Naive thymus-derived CD4-positive, alpha-beta T cell (primary cell): ENCODE measurements around the gene CHIC2. TPM values are rescaled to one million over a fixed set of nuclear protein-coding genes. Genes with fewer than 3 reads are reported as not detected.

Experiments used
- ATAC-seq: fragments of 150-1000 bp; cut with Tn5 transposase; 2 replicates; pipeline ENCODE4 v1.10.0; 2021; ENCODE audit warnings: mild to moderate bottlenecking, moderate library complexity
- CTCF ChIA-PET: fragments of 350-600 bp; sonication (Branson Sonifier 250); formaldehyde crosslinking; loops from one replicate; lab custom pipeline; 2021; ENCODE audit warnings: antibody characterized with exemption; lab: Charles Lee
- POLR2A ChIA-PET: fragments of 350-600 bp; sonication (Branson Sonifier 250); formaldehyde crosslinking; loops from one replicate; lab custom pipeline; 2021; ENCODE audit warnings: antibody characterized with exemption, inconsistent platforms; lab: Charles Lee
- DNase-seq, 9 donors: peaks; one replicate each; pipeline versions ENCODE4 v3.0.0 to v3.0.0-alpha.2; 2020 to 2022; ENCODE audit warnings: mixed read lengths in 1 of 9
- H3K27ac ChIP-seq: one replicate; pipeline ENCODE4 v1.7.0; 2013; ENCODE audit warnings: mild to moderate bottlenecking, low read depth, low read length, moderate library complexity
- H3K27me3 ChIP-seq, 2 donors: one replicate each; pipeline ENCODE4 v1.7.0; 2013; ENCODE audit warnings: low read length in 2 of 2, mild to moderate bottlenecking in 2 of 2, moderate library complexity in 2 of 2; ENCODE audit not compliant: control insufficient read depth in 2 of 2, insufficient read depth in 2 of 2
- H3K36me3 ChIP-seq, 3 experiments: 1 replicate in 2 of 3; 2 replicates in 1 of 3; pipeline ENCODE4 v1.7.0; 2013; ENCODE audit warnings: low read length in 3 of 3, mild to moderate bottlenecking in 3 of 3, moderate library complexity in 1 of 3; ENCODE audit not compliant: insufficient read depth in 3 of 3, control insufficient read depth in 2 of 3
- H3K4me1 ChIP-seq, 2 donors: one replicate each; pipeline ENCODE4 v1.7.0; 2013; ENCODE audit warnings: low read length in 2 of 2, mild to moderate bottlenecking in 2 of 2, moderate library complexity in 1 of 2; ENCODE audit not compliant: control insufficient read depth in 2 of 2, insufficient read depth in 2 of 2
- H3K4me3 ChIP-seq: 2 replicates; pipeline ENCODE4 v1.7.0; 2013; ENCODE audit warnings: mild to moderate bottlenecking, low read length
- H3K9me3 ChIP-seq, 3 experiments: 1 replicate in 2 of 3; 2 replicates in 1 of 3; pipeline ENCODE4 v1.7.0; 2013; ENCODE audit warnings: low read length in 3 of 3; ENCODE audit not compliant: control insufficient read depth in 2 of 3
- H3K27ac Mint-ChIP-seq, 9 donors: one replicate each; pipeline ENCODE4 v1.8.0; 2020 to 2022; ENCODE audit warnings: mixed read lengths in 9 of 9, mild to moderate bottlenecking in 8 of 9, moderate library complexity in 5 of 9, inconsistent platforms in 2 of 9
- H3K27me3 Mint-ChIP-seq, 5 donors: one replicate each; pipeline ENCODE4 v1.8.0; 2021 to 2022; ENCODE audit warnings: mixed read lengths in 5 of 5, mild to moderate bottlenecking in 1 of 5
- H3K36me3 Mint-ChIP-seq, 5 donors: one replicate each; pipeline ENCODE4 v1.8.0; 2020 to 2022; ENCODE audit warnings: mixed read lengths in 5 of 5, mild to moderate bottlenecking in 3 of 5, inconsistent platforms in 1 of 5
- H3K4me1 Mint-ChIP-seq, 7 donors: one replicate each; pipeline ENCODE4 v1.8.0; 2020 to 2022; ENCODE audit warnings: mixed read lengths in 7 of 7, mild to moderate bottlenecking in 3 of 7, inconsistent platforms in 1 of 7
- H3K4me3 Mint-ChIP-seq, 10 donors: one replicate each; pipeline ENCODE4 v1.8.0; 2020 to 2022; ENCODE audit warnings: mild to moderate bottlenecking in 10 of 10, mixed read lengths in 10 of 10, moderate library complexity in 6 of 10, inconsistent platforms in 2 of 10
- H3K9me3 Mint-ChIP-seq, 11 donors: one replicate each; pipeline ENCODE4 v1.8.0; 2020 to 2022; ENCODE audit warnings: mixed read lengths in 11 of 11, mild to moderate bottlenecking in 4 of 11, inconsistent platforms in 1 of 11, moderate library complexity in 1 of 11
- intact Hi-C, 2 donors: fragments of 100-400 bp; cut with micrococcal nuclease; formaldehyde crosslinking; loops; one replicate each; pipeline ENCODE4 v1.15.1; 2023
- polyA plus RNA-seq, 2 donors: library from polyadenylated mRNA; unstranded; fragments of 300-500 nt; fragmentation: Illumina TruSeq; gene quantifications; one replicate each; pipeline ENCODE4 v1.2.3, GENCODE V29; 2021
- total RNA-seq, 6 experiments: library from RNA in 5 of 6; stranded (reverse) in 5 of 6; gene quantifications; 1 replicate in 5 of 6; 2 replicates in 1 of 6; pipeline ENCODE4 v1.2.3 and lab custom pipeline; 2021 to 2026

Gene CHIC2
- total and polyA plus RNA-seq, 7 experiments from 2014 or later, result 22.4 to 64.2 (median 47.2) TPM

- DNase-seq (no peak), ATAC-seq (no peak)
- H3K4me3 Mint-ChIP-seq, result no peak overlapping the region
- no peaks in the 10 kb centered on the region for H3K4me1 Mint-ChIP-seq
- ChIA-PET CTCF (no interaction called here), POLR2A (no interaction called here)
- peaks cover 0 to 2% (median 0%) of the 10 kb centered on the region in 11 donors for H3K9me3 Mint-ChIP-seq
- no peaks in the 10 kb centered on the region for H3K9me3 ChIP-seq
- peaks cover 8 to 33% (median 23%) of the 10 kb centered on the region in 5 donors for H3K27me3 Mint-ChIP-seq
- H3K27ac Mint-ChIP-seq, result no peak overlapping the region
- H3K4me1 ChIP-seq, result no peaks in the 10 kb centered on the region
- intact Hi-C loops, result no loop called here
- H3K27me3 ChIP-seq, result no peaks in the 10 kb centered on the region
- no peak overlapping the region for H3K4me3 ChIP-seq
- H3K36me3 Mint-ChIP-seq, result no peaks in the 10 kb centered on the region
- H3K27ac ChIP-seq, result no peak overlapping the region
- no peaks in the 10 kb centered on the region for H3K36me3 ChIP-seq
Observed at GRCh38 chr4:54076673-54077072, 12.3 kb upstream of the CHIC2 start.

- POLR2A ChIA-PET, result no interaction called here
- H3K4me3 Mint-ChIP-seq, result no peak overlapping the region
- H3K27me3 Mint-ChIP-seq, result peaks cover 5 to 32% (median 17%) of the 10 kb centered on the region in 5 donors
- Histone ChIP-seq H3K27me3 (no peaks in the 10 kb centered on the region), H3K4me3 (no peak overlapping the region), H3K9me3 (no peaks in the 10 kb centered on the region), H3K36me3 (no peaks in the 10 kb centered on the region), H3K27ac (no peak overlapping the region), H3K4me1 (no peaks in the 10 kb centered on the region)
- DNase-seq, result no peak
- peaks cover 0 to 2% (median 0%) of the 10 kb centered on the region in 11 donors for H3K9me3 Mint-ChIP-seq
- no peak for ATAC-seq
- CTCF ChIA-PET, result no interaction called here
- no peaks in the 10 kb centered on the region for H3K4me1 Mint-ChIP-seq
- no peaks in the 10 kb centered on the region for H3K36me3 Mint-ChIP-seq
- H3K27ac Mint-ChIP-seq, result no peak overlapping the region
- intact Hi-C loops, result no loop called here
Observed at GRCh38 chr4:54074381-54074780, 10.0 kb upstream of the CHIC2 start.

- H3K9me3 Mint-ChIP-seq, result peaks cover 0 to 2% (median 0%) of the 10 kb centered on the region in 11 donors
- Histone ChIP-seq H3K27ac (no peak overlapping the region), H3K36me3 (no peaks in the 10 kb centered on the region), H3K27me3 (no peaks in the 10 kb centered on the region), H3K9me3 (no peaks in the 10 kb centered on the region), H3K4me1 (no peaks in the 10 kb centered on the region), H3K4me3 (no peak overlapping the region)
- no peaks in the 10 kb centered on the region for H3K36me3 Mint-ChIP-seq
- no peak overlapping the region for H3K4me3 Mint-ChIP-seq
- CTCF ChIA-PET, result no interaction called here
- DNase-seq, result no peak
- intact Hi-C loops, result no loop called here
- peaks cover 5 to 28% (median 13%) of the 10 kb centered on the region in 5 donors for H3K27me3 Mint-ChIP-seq
- ATAC-seq, result peak; percentile 31
- no peak overlapping the region for H3K27ac Mint-ChIP-seq
- H3K4me1 Mint-ChIP-seq, result no peaks in the 10 kb centered on the region
- POLR2A ChIA-PET, result no interaction called here
Observed at GRCh38 chr4:54073271-54073880, 9.0 kb upstream of the CHIC2 start.

DNA sequence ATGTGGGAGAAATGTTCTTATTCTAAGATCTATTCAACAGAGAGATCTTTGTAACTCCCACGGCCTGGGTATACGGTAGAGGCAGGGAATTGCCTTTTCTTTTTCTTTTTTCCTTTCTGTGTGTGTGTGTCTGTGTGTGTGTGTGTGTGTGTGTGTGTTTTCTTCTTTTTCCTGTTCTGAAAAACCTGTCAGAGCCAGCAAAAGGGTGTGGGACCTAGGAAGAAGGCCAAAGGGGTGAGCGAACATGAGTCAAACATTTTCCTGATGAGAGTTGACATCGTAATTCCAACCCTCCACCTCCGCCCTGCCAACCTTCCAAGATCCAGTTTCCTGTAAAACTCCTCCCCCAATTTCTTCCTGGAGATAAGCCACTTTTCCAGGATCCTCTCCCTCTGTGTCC is 2.8 kb upstream of the CHIC2 start:
- ATAC-seq (no peak), DNase-seq (no peak)
- Histone ChIP-seq H3K36me3 (peaks cover 0 to 8% (median 0%) of the 10 kb centered on the region in 3 experiments), H3K27ac (no peak overlapping the region), H3K27me3 (no peaks in the 10 kb centered on the region), H3K9me3 (no peaks in the 10 kb centered on the region), H3K4me3 (no peak overlapping the region), H3K4me1 (peaks cover 8 to 14% of the 10 kb centered on the region in 2 donors)
- POLR2A ChIA-PET, result interaction anchor here (1.0 kb wide), 1 partner anchor 24 kb away, joined by 3 read pairs; no protein-coding TSS in a partner anchor
- peaks cover 0 to 7% (median 0%) of the 10 kb centered on the region in 5 donors for H3K36me3 Mint-ChIP-seq
- no peak overlapping the region for H3K4me3 Mint-ChIP-seq
- H3K4me1 Mint-ChIP-seq, result peaks cover 18 to 32% (median 23%) of the 10 kb centered on the region in 7 donors
- H3K9me3 Mint-ChIP-seq, result peaks cover 0 to 2% (median 0%) of the 10 kb centered on the region in 11 donors
- intact Hi-C loops, result loop anchor here in 1 of 2 donors (10.0 kb wide), 1 partner anchor 1478 kb away; the partner anchor contains the start of gene CLOCK
- peak overlapping the region in 3 of 9 donors; percentile 42 to 98 (median 60) for H3K27ac Mint-ChIP-seq
- peaks cover 0 to 8% (median 0%) of the 10 kb centered on the region in 5 donors for H3K27me3 Mint-ChIP-seq
- CTCF ChIA-PET, result no interaction called here

DNA sequence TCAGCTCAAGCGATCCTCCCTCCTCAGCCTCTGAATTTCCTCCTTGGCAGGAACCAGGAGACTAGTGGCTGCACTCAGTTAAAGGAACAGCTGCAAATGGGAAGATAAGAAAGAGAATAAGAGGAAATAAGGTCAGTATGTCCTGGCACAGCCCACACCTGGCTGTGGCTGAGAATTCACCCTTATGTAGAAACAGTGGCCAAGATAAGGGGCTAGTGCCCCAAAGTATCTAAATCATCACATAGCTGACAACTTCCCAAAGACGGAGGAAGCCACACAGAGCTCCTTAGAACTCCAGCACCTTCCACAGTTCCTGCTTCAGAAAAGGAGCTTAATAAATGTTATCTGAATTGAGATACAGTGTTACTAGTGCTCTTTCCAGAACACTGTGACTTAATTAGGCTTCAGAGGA is 2.3 kb upstream of the CHIC2 start:
- H3K4me1 Mint-ChIP-seq, result peaks cover 22 to 37% (median 27%) of the 10 kb centered on the region in 7 donors
- peaks cover 0 to 2% (median 0%) of the 10 kb centered on the region in 11 donors for H3K9me3 Mint-ChIP-seq
- peaks cover 0 to 10% (median 0%) of the 10 kb centered on the region in 5 donors for H3K36me3 Mint-ChIP-seq
- Histone ChIP-seq H3K4me3 (no peak overlapping the region), H3K9me3 (no peaks in the 10 kb centered on the region), H3K36me3 (peaks cover 0 to 8% (median 0%) of the 10 kb centered on the region in 3 experiments), H3K27ac (no peak overlapping the region), H3K27me3 (no peaks in the 10 kb centered on the region), H3K4me1 (peaks cover 8 to 17% of the 10 kb centered on the region in 2 donors)
- no peak overlapping the region for H3K4me3 Mint-ChIP-seq
- peak overlapping the region in 2 of 9 donors; percentile 42 to 98 for H3K27ac Mint-ChIP-seq
- intact Hi-C loops, result loop anchor here in 1 of 2 donors (10.0 kb wide), 1 partner anchor 1478 kb away; the partner anchor contains the start of gene CLOCK
- H3K27me3 Mint-ChIP-seq, result peaks cover 0 to 8% (median 0%) of the 10 kb centered on the region in 5 donors
- ChIA-PET CTCF (no interaction called here), POLR2A (interaction anchor here (1.0 kb wide), 1 partner anchor 25 kb away, joined by 3 read pairs; no protein-coding TSS in a partner anchor)
- DNase-seq, result no peak
- no peak for ATAC-seq

DNA sequence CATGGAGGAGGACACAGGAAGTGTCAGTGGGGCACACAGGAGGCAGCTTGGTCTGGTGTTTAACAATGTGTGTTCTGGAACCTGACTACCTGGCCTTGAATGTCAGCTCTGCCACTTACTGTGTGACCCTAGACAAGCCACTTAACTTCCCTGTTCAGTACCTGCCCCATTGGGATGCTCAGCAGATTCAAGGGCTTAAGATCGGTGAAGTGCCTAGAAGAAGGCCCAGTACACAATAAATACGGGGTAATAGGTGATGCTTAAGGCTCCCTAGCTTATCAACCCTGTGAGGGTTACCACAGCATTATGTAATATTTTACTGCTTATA is 1.6 kb upstream of the CHIC2 start:
- Mint-ChIP-seq H3K27me3 (peaks cover 0 to 8% (median 0%) of the 10 kb centered on the region in 5 donors), H3K4me3 (peak overlapping the region in 8 of 10 donors; percentile 10 to 97 (median 91))

More for the DNA sequence above, 1.6 kb upstream of the CHIC2 start:
- H3K4me1 Mint-ChIP-seq, result peaks cover 29 to 43% (median 33%) of the 10 kb centered on the region in 7 donors
- H3K27ac Mint-ChIP-seq, result peak overlapping the region in 7 of 9 donors; percentile 74 to 98 (median 95)
- ATAC-seq, result no peak
- intact Hi-C loops, result loop anchor here in 1 of 2 donors (10.0 kb wide), 1 partner anchor 1479 kb away; the partner anchor contains the start of gene CLOCK
- Histone ChIP-seq H3K36me3 (peaks cover 0 to 8% (median 0%) of the 10 kb centered on the region in 3 experiments), H3K27me3 (no peaks in the 10 kb centered on the region), H3K4me1 (peaks cover 8 to 23% of the 10 kb centered on the region in 2 donors), H3K9me3 (no peaks in the 10 kb centered on the region), H3K4me3 (no peak overlapping the region), H3K27ac (no peak overlapping the region)
- peaks cover 0 to 12% (median 0%) of the 10 kb centered on the region in 5 donors for H3K36me3 Mint-ChIP-seq
- CTCF ChIA-PET, result no interaction called here
- POLR2A ChIA-PET, result no interaction called here
- no peak for DNase-seq
- H3K9me3 Mint-ChIP-seq, result peaks cover 0 to 2% (median 0%) of the 10 kb centered on the region in 11 donors
